Type B pancreatic cell (in vitro differentiated cells): ENCODE data around the gene TMEM233. TPM values are rescaled to one million over a fixed set of nuclear protein-coding genes. Genes with fewer than 3 reads are reported as not detected.

Experiments
- DNase-seq: peaks from one replicate; pipeline ENCODE4 v3.0.0; 2021; ENCODE audit warnings: mixed read lengths; ENCODE audit not compliant: unreplicated experiment; ENCODE audit errors: extremely low spot score
- H3K27ac Mint-ChIP-seq: 2 replicates; pipeline ENCODE4 v1.8.0; 2021; ENCODE audit warnings: mild to moderate bottlenecking, mixed read lengths
- H3K27me3 Mint-ChIP-seq: 2 replicates; pipeline ENCODE4 v1.8.0; 2021; ENCODE audit warnings: mixed read lengths
- H3K36me3 Mint-ChIP-seq: 2 replicates; pipeline ENCODE4 v1.8.0; 2021; ENCODE audit warnings: mixed read lengths
- H3K4me1 Mint-ChIP-seq: one replicate; pipeline ENCODE4 v1.8.0; 2021; ENCODE audit warnings: mixed read lengths; ENCODE audit not compliant: unreplicated experiment
- H3K4me3 Mint-ChIP-seq: 2 replicates; pipeline ENCODE4 v1.8.0; 2021; ENCODE audit warnings: mild to moderate bottlenecking, mixed read lengths
- H3K9me3 Mint-ChIP-seq: 2 replicates; pipeline ENCODE4 v1.8.0; 2021; ENCODE audit warnings: mixed read lengths
- CTCF ChIP-seq: fragments of 200-600 bp; sonication (generic); conservative IDR thresholded peaks from 2 replicates; pipeline ENCODE4 v1.5.0; 2021; ENCODE audit warnings: antibody characterized with exemption, mild to moderate bottlenecking
- total RNA-seq: library from RNA; stranded (reverse); gene quantifications from 2 replicates; pipeline ENCODE4 v1.2.1, GENCODE V29; 2021; ENCODE audit warnings: low replicate concordance

The TMEM233 gene
- total RNA-seq, 1 donor from 2014 or later: not detected

DNA sequence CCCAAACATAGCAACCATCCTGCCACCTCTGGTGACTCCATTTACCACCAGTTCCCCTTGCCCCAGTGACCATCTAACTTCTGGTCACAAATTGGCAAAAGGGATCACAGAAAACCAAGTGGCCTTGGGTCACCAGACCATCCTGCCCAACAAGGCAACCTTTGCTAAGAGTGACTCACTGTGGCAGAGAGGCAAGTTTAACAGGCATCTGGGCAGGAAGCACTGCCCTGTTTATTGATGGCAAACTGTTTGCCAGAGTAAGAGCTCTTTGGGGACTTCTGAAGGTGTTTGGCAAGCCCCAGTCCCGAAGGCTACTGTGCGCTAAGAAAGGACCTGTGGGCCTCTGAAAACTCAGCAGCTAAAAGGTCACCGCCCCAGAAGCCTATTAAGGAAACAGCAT lies 28.2 kb upstream of the TMEM233 start:
- Mint-ChIP-seq H3K4me1 (no peaks in the 10 kb centered on the region), H3K4me3 (no peak overlapping the region), H3K27me3 (peaks cover 3% of the 10 kb centered on the region), H3K27ac (no peak overlapping the region), H3K36me3 (no peaks in the 10 kb centered on the region), H3K9me3 (no peaks in the 10 kb centered on the region)
- DNase-seq: no peak
- no peak for TF ChIP-seq CTCF

DNA sequence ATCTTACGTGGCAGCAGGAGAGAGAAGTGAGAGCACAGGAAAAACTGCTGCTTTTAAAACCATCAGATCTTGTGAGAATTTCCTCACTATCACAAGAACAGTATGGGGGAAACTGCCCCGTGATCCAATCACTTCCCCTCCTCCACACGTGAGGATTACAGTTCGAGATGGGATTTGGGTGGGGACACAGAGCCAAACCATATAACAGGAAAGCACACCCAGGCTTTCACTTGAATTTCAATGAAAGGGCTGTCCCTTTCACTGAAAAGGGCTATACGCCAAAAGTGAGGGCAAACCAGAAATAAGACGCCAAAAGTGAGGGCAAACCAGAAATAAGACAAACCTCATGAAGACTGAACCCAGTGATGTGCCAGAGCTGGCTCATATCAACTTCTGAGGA lies 22.8 kb upstream of the TMEM233 start:
- no peaks in the 10 kb centered on the region for H3K36me3 Mint-ChIP-seq
- H3K4me1 Mint-ChIP-seq: no peaks in the 10 kb centered on the region
- peaks cover 14% of the 10 kb centered on the region for H3K27me3 Mint-ChIP-seq
- H3K27ac Mint-ChIP-seq: no peak overlapping the region
- no peak for TF ChIP-seq CTCF
- no peak for DNase-seq
- no peaks in the 10 kb centered on the region for H3K9me3 Mint-ChIP-seq
- no peak overlapping the region for H3K4me3 Mint-ChIP-seq

DNA sequence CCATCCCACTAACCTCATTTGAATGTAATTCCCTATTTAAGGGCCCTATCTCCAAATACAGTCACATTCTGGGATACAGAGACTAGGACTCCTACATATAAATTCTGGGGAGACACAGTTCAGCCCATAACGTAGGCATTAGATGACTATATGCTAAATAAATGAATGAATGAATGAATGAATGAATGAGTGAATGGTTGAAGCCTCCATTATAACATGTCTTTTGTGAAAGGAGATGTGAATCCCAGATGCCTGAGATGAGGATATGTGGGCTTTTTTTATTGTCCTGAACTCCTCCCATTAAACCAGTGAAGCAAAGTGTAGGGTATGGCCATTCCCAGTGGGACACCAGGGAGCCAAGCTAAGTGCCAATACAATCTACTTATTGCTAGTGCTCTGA lies 20.5 kb upstream of the TMEM233 start:
- H3K36me3 Mint-ChIP-seq: no peaks in the 10 kb centered on the region
- no peak for TF ChIP-seq CTCF
- no peaks in the 10 kb centered on the region for H3K9me3 Mint-ChIP-seq
- H3K4me3 Mint-ChIP-seq: no peak overlapping the region
- H3K27me3 Mint-ChIP-seq: peaks cover 35% of the 10 kb centered on the region
- H3K4me1 Mint-ChIP-seq: no peaks in the 10 kb centered on the region
- DNase-seq: no peak
- H3K27ac Mint-ChIP-seq: no peak overlapping the region

GRCh38 chr12:119574255-119574654 lies 19.3 kb upstream of the TMEM233 start:
- no peaks in the 10 kb centered on the region for H3K4me1 Mint-ChIP-seq
- H3K27ac Mint-ChIP-seq: no peak overlapping the region
- no peak overlapping the region for H3K4me3 Mint-ChIP-seq
- no peak for DNase-seq
- TF ChIP-seq CTCF: no peak
- no peaks in the 10 kb centered on the region for H3K9me3 Mint-ChIP-seq
- H3K27me3 Mint-ChIP-seq: peaks cover 37% of the 10 kb centered on the region
- no peaks in the 10 kb centered on the region for H3K36me3 Mint-ChIP-seq

DNA sequence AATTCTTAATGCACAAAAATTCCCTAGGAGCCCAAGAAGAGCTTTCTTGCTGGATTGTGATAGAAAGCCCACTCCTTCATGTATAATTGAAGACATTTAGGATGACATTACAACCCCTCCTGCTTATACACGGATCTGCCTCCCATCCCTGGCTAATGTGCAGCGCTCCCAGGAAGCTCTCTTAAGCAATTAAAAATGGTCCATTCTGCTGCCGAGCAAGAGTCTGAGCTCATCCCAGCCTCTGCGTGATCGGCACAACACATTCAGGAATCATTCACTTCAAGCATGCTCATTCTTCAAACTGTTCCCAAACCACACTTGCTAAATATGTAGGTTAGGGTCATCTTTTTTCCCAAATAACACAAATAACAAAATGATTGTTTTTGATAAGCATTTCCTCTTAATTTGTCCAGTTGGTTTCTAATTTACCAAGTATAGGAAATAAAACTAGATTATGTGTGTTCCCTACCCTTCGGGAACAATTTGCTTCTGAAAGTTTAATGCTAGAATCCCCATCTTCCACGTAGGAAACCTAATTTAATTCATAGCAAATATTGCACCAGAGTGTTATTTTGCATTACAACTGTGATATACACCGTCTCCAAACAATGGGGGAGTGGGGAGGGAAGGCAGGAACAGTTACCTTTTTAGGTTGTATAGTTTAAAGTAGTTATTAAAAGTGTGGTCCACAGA lies 17.3 kb upstream of the TMEM233 start:
- Mint-ChIP-seq H3K4me1 (no peaks in the 10 kb centered on the region), H3K36me3 (no peaks in the 10 kb centered on the region), H3K4me3 (no peak overlapping the region), H3K27ac (no peak overlapping the region), H3K27me3 (peaks cover 34% of the 10 kb centered on the region), H3K9me3 (no peaks in the 10 kb centered on the region)
- TF ChIP-seq CTCF: no peak
- DNase-seq: no peak
